Hepatocyte (in vitro differentiated cells): ENCODE results near the gene KCNMA1.

Experiments used
- CTCF ChIP-seq: fragments of 200-600 bp; sonication (generic); IDR thresholded peaks from 2 replicates; pipeline ENCODE4 v1.5.1; 2016; ENCODE audit warnings: antibody characterized with exemption, mild to moderate bottlenecking; ENCODE audit not compliant: poor library complexity
- EZH2 ChIP-seq: fragments of 200-600 bp; sonication (generic); IDR thresholded peaks from 2 replicates; pipeline ENCODE4 v1.6.1; 2016; ENCODE audit warnings: antibody characterized with exemption, mild to moderate bottlenecking, borderline replicate concordance

DNA sequence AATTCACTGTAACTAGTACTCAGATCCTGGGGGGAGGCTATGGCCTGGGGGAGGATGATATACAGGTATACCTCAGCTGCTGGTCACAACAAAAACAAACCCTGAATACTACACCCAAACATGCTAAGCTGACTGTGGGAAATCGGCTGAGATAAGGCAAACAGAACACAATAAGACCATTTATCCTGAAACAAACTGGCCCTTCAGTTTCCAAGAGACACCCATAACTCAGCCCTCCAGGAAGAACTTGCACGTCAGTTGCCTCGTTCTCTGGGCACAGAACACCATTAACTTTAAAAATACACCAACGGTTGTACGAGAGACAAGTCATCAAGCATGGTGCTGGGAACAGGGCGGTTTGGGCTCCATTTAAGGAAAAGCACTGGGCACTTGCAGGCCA lies 24.1 kb upstream of the KCNMA1 start:
- TF ChIP-seq CTCF (no peak), EZH2 (no peak)
